Right lobe of liver (tissue), 6 donors: Measurements from ENCODE around the gene TRMT61A. TPM values are rescaled to one million over a fixed set of nuclear protein-coding genes. Genes with fewer than 3 reads are reported as not detected.

Source experiments
- ATAC-seq, 4 donors: fragments of 200-7000 bp; cut with Tn5 transposase; one replicate each; pipeline ENCODE4 v1.9.1; 2020; ENCODE audit warnings: mild to moderate bottlenecking in 4 of 4, moderate library complexity in 4 of 4
- DNase-seq, 3 donors: peaks; one replicate each; pipeline ENCODE4 v3.0.0-alpha.2; 2020
- H3K27ac ChIP-seq, 3 donors: fragments of 200-600 bp; one replicate each; pipeline ENCODE4 v1.8.0; 2022
- H3K27me3 ChIP-seq, 2 donors: fragments of 200-600 bp; one replicate each; pipeline ENCODE4 v1.8.0; 2022
- H3K36me3 ChIP-seq, 4 donors: fragments of 200-600 bp; sonication (generic) in 1 of 4; one replicate each; pipeline versions ENCODE4 v1.5.1 to v1.8.0; 2017 to 2022; ENCODE audit warnings: control low read depth in 1 of 4
- H3K4me1 ChIP-seq, 4 donors: fragments of 200-600 bp; sonication (generic) in 1 of 4; one replicate each; pipeline versions ENCODE4 v1.5.1 to v1.8.0; 2017 to 2022; ENCODE audit warnings: control low read depth in 1 of 4
- H3K4me3 ChIP-seq, 3 donors: fragments of 200-600 bp; one replicate each; pipeline ENCODE4 v1.8.0; 2022
- H3K9me3 ChIP-seq, 4 donors: fragments of 200-600 bp; sonication (generic) in 1 of 4; one replicate each; pipeline versions ENCODE4 v1.5.1 to v1.8.0; 2017 to 2022; ENCODE audit warnings: control low read depth in 1 of 4
- POLR2A ChIP-seq: fragments of 450-650 bp; IDR thresholded peaks from one replicate; pipeline ENCODE4 v1.6.1; 2017; ENCODE audit warnings: antibody characterized with exemption, mild to moderate bottlenecking
- WGBS: methylation state at CpG from one replicate; pipeline ENCODE4 v1.1.6; 2018; ENCODE audit warnings: low coverage, low lambda C conversion rate; ENCODE audit not compliant: insufficient coverage; ENCODE audit errors: missing lambda C conversion rate; 5-methylcytosine and 5-hydroxymethylcytosine counted together
- intact Hi-C, 2 donors: fragments of 100-400 bp; cut with DNase I; formaldehyde crosslinking; loops; one replicate each; pipeline versions ENCODE4 v1.11.2 to v1.14.1; 2022
- total RNA-seq, 6 experiments: library from RNA; depleted of rRNA in 2 of 6; stranded (reverse); fragments of >200 nt in 2 of 6; fragmentation: NEBNext Ultra II Directional in 3 of 6; extraction: Animal tissue kit (Norgen Biotek cat#: 25700) in 3 of 6; gene quantifications; one replicate each; pipeline versions ENCODE4 v1.1.0 to v1.2.4, GENCODE V29; 2016 to 2023
- TF ChIP-seq, protein P1 (sequence below), 4 donors: fragments of 200-600 bp in 3 of 4; fragments of 450-650 bp in 1 of 4; IDR thresholded peaks; one replicate each; pipeline versions ENCODE4 v1.5.1 to v1.8.0; 2016 to 2022; ENCODE audit warnings: antibody characterized with exemption in 4 of 4, mild to moderate bottlenecking in 2 of 4
- donor health status: DM: no; HTN: yes; CAD: no.
- donor health status: DM: no; HTN: no; CAD: no.
- donor health status: DM: no; HTN: no; CAD: no.
- donor health status: DM: no; HTN: yes; CAD: no.
- donor health status: DM: no; HTN: yes; CAD: no.

TRMT61A gene
- total RNA-seq, 6 experiments from 2014 or later: 3.8 to 12.1 (median 4.8) TPM

DNA sequence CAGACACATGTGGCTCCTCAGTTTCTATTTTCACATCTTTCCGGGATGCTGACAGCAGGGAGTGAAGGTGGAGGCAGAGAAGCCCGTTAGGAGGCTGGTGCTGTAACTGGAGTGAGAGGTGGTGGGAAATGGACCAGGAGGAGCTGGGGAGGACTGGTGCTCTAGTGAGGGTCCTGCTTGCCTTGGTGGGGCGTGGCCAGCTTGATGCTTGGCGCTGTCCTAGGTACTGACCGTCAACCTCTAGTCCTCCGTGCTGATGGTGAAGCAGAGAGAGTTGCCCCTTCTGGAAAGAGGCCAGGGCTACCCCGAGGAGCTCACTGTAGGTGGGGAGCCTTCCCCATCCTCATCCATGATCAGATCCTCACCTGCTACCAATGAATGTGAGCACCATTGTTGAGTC is 1.4 kb downstream of the TRMT61A start:
- H3K27ac ChIP-seq: no peak overlapping the region
- H3K4me3 ChIP-seq: no peak overlapping the region
- 71% methylated on average over 2 of the region's 7 CpGs for WGBS
- no peak for ATAC-seq
- no peaks in the 10 kb centered on the region for H3K27me3 ChIP-seq
- no peak for DNase-seq
- no peaks in the 10 kb centered on the region for H3K9me3 ChIP-seq
- intact Hi-C loops: no loop called here
- H3K36me3 ChIP-seq: no peaks in the 10 kb centered on the region
- no peak for TF ChIP-seq POLR2A
- TF ChIP-seq, protein P1, sequence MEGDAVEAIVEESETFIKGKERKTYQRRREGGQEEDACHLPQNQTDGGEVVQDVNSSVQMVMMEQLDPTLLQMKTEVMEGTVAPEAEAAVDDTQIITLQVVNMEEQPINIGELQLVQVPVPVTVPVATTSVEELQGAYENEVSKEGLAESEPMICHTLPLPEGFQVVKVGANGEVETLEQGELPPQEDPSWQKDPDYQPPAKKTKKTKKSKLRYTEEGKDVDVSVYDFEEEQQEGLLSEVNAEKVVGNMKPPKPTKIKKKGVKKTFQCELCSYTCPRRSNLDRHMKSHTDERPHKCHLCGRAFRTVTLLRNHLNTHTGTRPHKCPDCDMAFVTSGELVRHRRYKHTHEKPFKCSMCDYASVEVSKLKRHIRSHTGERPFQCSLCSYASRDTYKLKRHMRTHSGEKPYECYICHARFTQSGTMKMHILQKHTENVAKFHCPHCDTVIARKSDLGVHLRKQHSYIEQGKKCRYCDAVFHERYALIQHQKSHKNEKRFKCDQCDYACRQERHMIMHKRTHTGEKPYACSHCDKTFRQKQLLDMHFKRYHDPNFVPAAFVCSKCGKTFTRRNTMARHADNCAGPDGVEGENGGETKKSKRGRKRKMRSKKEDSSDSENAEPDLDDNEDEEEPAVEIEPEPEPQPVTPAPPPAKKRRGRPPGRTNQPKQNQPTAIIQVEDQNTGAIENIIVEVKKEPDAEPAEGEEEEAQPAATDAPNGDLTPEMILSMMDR (IDR thresholded peaks at IDR 0.05): no peak
- peaks cover 0 to 28% (median 11%) of the 10 kb centered on the region in 4 donors for H3K4me1 ChIP-seq

DNA sequence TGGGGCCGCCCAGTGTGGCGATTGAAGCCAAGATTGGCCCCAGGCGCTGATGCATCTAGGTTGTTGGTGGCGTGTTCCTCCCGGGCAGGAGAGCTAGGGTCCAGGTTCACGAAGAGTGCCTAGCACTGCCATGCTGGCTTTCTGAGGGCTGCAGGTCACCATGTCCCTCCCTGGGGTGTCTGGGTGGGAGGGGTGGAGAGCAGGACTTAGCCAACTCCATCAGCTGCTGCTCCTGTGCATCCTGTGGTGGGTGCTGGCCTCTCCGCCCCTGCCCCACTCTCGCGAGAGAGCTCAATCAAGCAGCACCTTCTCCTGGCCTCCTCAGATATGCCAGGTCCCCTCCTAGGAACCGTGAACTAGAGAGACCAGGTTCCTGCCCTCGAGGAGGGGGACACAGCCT is 1.8 kb downstream of the TRMT61A start:
- no peaks in the 10 kb centered on the region for H3K36me3 ChIP-seq
- no peak for DNase-seq

DNA sequence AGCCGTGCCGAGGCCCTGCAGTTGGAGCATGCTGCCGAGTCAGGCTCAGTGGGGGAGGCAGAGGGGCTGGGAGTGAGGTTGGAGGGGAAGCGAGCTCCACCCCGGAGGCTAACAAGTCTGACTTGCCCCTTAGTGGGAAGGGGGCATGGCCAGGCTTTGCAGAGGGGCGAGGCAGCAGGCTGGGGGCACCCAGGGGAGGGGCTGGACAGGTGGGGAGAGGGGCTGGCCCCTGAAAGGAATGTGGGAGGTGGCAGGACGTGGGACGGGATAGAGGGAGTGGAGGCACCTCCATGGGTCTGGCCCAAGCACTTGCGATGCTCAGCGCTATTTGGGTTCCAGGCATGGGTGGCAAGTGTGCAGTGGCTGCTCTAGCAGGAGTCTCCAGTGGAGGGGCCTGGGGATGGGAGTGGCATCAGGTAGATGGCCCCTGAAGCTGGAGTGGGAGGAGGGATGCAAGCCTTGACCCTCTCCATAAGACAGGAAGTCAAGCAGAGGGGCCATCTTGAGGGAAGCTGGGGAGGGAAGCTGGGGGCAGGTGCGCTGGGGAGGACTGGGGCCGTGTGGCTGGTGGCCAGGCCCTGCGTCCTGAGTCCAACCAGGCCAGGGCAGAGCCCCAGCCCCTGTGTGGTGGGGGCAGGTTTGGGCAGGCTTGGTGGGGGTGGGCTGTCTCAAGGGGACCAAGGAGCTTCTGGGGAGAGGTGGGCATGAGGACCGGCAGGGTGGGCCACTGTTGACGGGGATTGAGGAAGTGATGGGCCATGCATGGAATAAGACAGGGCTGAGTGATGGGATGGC is 2.6 kb downstream of the TRMT61A start:
- H3K27me3 ChIP-seq: no peaks in the 10 kb centered on the region
- H3K27ac ChIP-seq: no peak overlapping the region
- DNase-seq (no peak), ATAC-seq (no peak)
- peaks cover 0 to 18% (median 8%) of the 10 kb centered on the region in 4 donors for H3K4me1 ChIP-seq
- H3K36me3 ChIP-seq: no peaks in the 10 kb centered on the region
- TF ChIP-seq POLR2A: no peak
- TF ChIP-seq, protein P1 (IDR thresholded peaks at IDR 0.05): no peak
- no peak overlapping the region for H3K4me3 ChIP-seq
- intact Hi-C loops: no loop called here
- 60% methylated on average over 6 of the region's 15 CpGs for WGBS
- no peaks in the 10 kb centered on the region for H3K9me3 ChIP-seq

More for the DNA sequence above, 1.8 kb downstream of the TRMT61A start:
- TF ChIP-seq POLR2A: no peak
- TF ChIP-seq, protein P1 (IDR thresholded peaks at IDR 0.05): no peak
- WGBS: no CpG with 5 or more reads among the region's 11 CpGs
- H3K4me3 ChIP-seq: no peak overlapping the region
- H3K9me3 ChIP-seq: no peaks in the 10 kb centered on the region
- intact Hi-C loops: no loop called here
- no peaks in the 10 kb centered on the region for H3K27me3 ChIP-seq
- peaks cover 0 to 24% (median 9%) of the 10 kb centered on the region in 4 donors for H3K4me1 ChIP-seq
- no peak overlapping the region for H3K27ac ChIP-seq
- no peak for ATAC-seq

DNA sequence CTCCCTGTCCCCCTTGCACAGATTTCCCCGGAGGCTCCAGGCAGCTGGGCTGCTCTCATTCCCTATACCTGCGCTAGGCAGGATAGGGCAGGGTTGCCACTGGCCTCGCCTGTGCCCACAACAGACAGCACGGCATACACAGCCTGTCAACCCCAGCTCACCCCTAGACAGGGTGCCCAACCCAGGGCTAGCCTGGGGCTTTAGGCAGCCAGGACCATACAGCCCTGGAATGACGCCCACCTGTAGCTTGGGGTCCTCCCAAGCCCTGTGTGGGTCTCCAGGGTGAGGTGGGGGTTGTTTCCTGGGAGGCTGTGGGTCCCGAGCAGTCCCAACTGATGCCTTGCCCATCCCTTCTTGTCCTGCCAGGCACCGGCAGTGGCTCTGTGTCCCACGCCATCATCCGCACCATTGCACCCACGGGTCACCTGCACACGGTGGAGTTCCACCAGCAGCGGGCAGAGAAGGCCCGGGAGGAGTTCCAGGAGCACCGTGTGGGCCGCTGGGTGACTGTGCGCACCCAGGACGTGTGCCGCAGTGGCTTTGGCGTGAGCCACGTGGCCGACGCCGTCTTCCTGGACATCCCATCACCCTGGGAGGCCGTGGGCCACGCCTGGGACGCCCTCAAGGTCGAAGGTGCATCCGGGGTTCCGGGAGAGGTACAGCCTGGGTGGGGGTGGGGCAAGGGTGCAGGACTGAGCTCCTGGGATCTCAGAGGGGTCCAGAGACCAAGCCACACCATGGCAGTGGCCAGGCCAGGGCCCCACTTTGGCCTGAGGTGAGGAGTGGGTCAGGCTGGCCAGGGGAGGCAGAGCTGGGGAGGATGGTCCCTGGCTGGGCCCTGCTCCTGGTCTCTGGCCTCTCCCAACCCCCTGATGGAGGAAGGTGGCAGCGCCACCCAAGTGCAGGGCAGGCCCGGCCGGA is 3.5 kb downstream of the TRMT61A start:
- no CpG with 5 or more reads among the region's 32 CpGs for whole genome bisulfite sequencing
- TF ChIP-seq, protein P1 (IDR thresholded peaks at IDR 0.05): no peak
- no peak for TF ChIP-seq POLR2A
- Histone ChIP-seq H3K4me1 (peaks cover 0 to 16% (median 7%) of the 10 kb centered on the region in 4 donors), H3K4me3 (no peak overlapping the region), H3K27me3 (no peaks in the 10 kb centered on the region), H3K27ac (no peak overlapping the region), H3K36me3 (no peaks in the 10 kb centered on the region), H3K9me3 (no peaks in the 10 kb centered on the region)
- ATAC-seq (no peak), DNase-seq (no peak)
- intact Hi-C loops: no loop called here
